Activated B cell treated with CpG ODN at 0.5 μM for 24 hours (primary cell): ENCODE measurements around the gene USF3. TPM values are rescaled to one million over a fixed set of nuclear protein-coding genes. Genes with fewer than 3 reads are reported as not detected.
A peak's percentile ranks its signal among the peaks of the same experiment; 100 is the strongest.

Experiments used
- ATAC-seq: fragments of 200-7000 bp; cut with Tn5 transposase; one replicate; pipeline ENCODE4 v1.10.0; 2021; ENCODE audit warnings: low read depth, mild to moderate bottlenecking, moderate library complexity
- CTCF ChIA-PET: fragments of 350-600 bp; sonication (Branson Sonifier 250); formaldehyde crosslinking; loops from one replicate; lab custom pipeline; 2021; ENCODE audit warnings: antibody characterized with exemption; lab: Charles Lee
- POLR2A ChIA-PET: fragments of 350-600 bp; sonication (Branson Sonifier 250); formaldehyde crosslinking; loops from one replicate; lab custom pipeline; 2021; ENCODE audit warnings: antibody characterized with exemption; lab: Charles Lee
- DNase-seq: peaks from one replicate; pipeline ENCODE4 v3.0.0; 2022
- H3K27ac Mint-ChIP-seq: one replicate; pipeline ENCODE4 v1.8.0; 2020; ENCODE audit warnings: mixed read lengths
- H3K27me3 Mint-ChIP-seq: one replicate; pipeline ENCODE4 v1.8.0; 2021; ENCODE audit warnings: mixed read lengths
- H3K36me3 Mint-ChIP-seq: one replicate; pipeline ENCODE4 v1.8.0; 2021; ENCODE audit warnings: low read depth, mixed read lengths
- H3K4me1 Mint-ChIP-seq: one replicate; pipeline ENCODE4 v1.8.0; 2021; ENCODE audit warnings: mixed read lengths
- H3K4me3 Mint-ChIP-seq: one replicate; pipeline ENCODE4 v1.8.0; 2020; ENCODE audit warnings: mild to moderate bottlenecking, mixed read lengths
- H3K9me3 Mint-ChIP-seq: one replicate; pipeline ENCODE4 v1.8.0; 2020; ENCODE audit warnings: mixed read lengths
- CTCF ChIP-seq: fragments of 200-600 bp; IDR thresholded peaks from one replicate; pipeline ENCODE4 v1.8.0; 2022; ENCODE audit warnings: antibody characterized with exemption, mild to moderate bottlenecking
- intact Hi-C: fragments of 100-400 bp; cut with micrococcal nuclease; formaldehyde crosslinking; loops from one replicate; pipeline ENCODE4 v1.15.1; 2024
- total RNA-seq: library from RNA; stranded (reverse); gene quantifications from 2 replicates; pipeline ENCODE4 v1.2.3, GENCODE V29; 2022

USF3 gene
- total RNA-seq, 1 donor from 2014 or later, result 25.3 TPM

- CTCF ChIA-PET, result no interaction called here
These were observed 72.6 kb downstream of the USF3 start for GRCh38 chr3:113623811-113624210.

GRCh38 chr3:113623324-113623723 lies 73.1 kb downstream of the USF3 start:
- intact Hi-C loops, result no loop called here
- no peak overlapping the region for H3K27ac Mint-ChIP-seq
- no peaks in the 10 kb centered on the region for H3K9me3 Mint-ChIP-seq
- no peaks in the 10 kb centered on the region for H3K27me3 Mint-ChIP-seq
- DNase-seq (no peak), ATAC-seq (no peak)
- H3K4me1 Mint-ChIP-seq, result peaks cover 47% of the 10 kb centered on the region
- H3K4me3 Mint-ChIP-seq, result no peak overlapping the region
- ChIA-PET CTCF (no interaction called here), POLR2A (no interaction called here)
- H3K36me3 Mint-ChIP-seq, result peaks cover 58% of the 10 kb centered on the region
- TF ChIP-seq CTCF, result no peak

More at GRCh38 chr3:113623811-113624210, 72.6 kb downstream of the USF3 start:
- intact Hi-C loops, result no loop called here
- Mint-ChIP-seq H3K9me3 (no peaks in the 10 kb centered on the region), H3K4me3 (no peak overlapping the region), H3K27ac (no peak overlapping the region), H3K4me1 (peaks cover 51% of the 10 kb centered on the region), H3K27me3 (no peaks in the 10 kb centered on the region), H3K36me3 (peaks cover 61% of the 10 kb centered on the region)
- ATAC-seq, result no peak
- POLR2A ChIA-PET, result no interaction called here
- DNase-seq, result no peak
- no peak for TF ChIP-seq CTCF

- CTCF ChIA-PET, result no interaction called here
- H3K4me3 Mint-ChIP-seq, result no peak overlapping the region
- intact Hi-C loops, result no loop called here
These were observed 76.4 kb downstream of the USF3 start for GRCh38 chr3:113620091-113620490.

GRCh38 chr3:113617726-113618125 lies 78.7 kb downstream of the USF3 start:
- ChIA-PET POLR2A (interaction anchor here (0.6 kb wide), 1 partner anchor 548 kb away, joined by 7 read pairs; no protein-coding TSS in a partner anchor), CTCF (no interaction called here)
- no peak for DNase-seq
- no peak for ATAC-seq
- no peak for TF ChIP-seq CTCF
- no peaks in the 10 kb centered on the region for H3K27me3 Mint-ChIP-seq
- peaks cover 69% of the 10 kb centered on the region for H3K36me3 Mint-ChIP-seq
- no peak overlapping the region for H3K27ac Mint-ChIP-seq
- H3K4me3 Mint-ChIP-seq, result no peak overlapping the region
- intact Hi-C loops, result no loop called here
- no peaks in the 10 kb centered on the region for H3K9me3 Mint-ChIP-seq
- peaks cover 15% of the 10 kb centered on the region for H3K4me1 Mint-ChIP-seq

More at GRCh38 chr3:113620091-113620490, 76.4 kb downstream of the USF3 start:
- peak overlapping the region; percentile 11 for H3K27ac Mint-ChIP-seq
- peaks cover 63% of the 10 kb centered on the region for H3K36me3 Mint-ChIP-seq
- H3K27me3 Mint-ChIP-seq, result no peaks in the 10 kb centered on the region
- no peaks in the 10 kb centered on the region for H3K9me3 Mint-ChIP-seq
- DNase-seq, result no peak
- peaks cover 17% of the 10 kb centered on the region for H3K4me1 Mint-ChIP-seq
- ATAC-seq, result no peak
- POLR2A ChIA-PET, result no interaction called here
- no peak for TF ChIP-seq CTCF

- no peak for TF ChIP-seq CTCF
- Mint-ChIP-seq H3K27ac (no peak overlapping the region), H3K4me1 (peaks cover 15% of the 10 kb centered on the region), H3K4me3 (no peak overlapping the region), H3K36me3 (peaks cover 77% of the 10 kb centered on the region), H3K27me3 (no peaks in the 10 kb centered on the region), H3K9me3 (no peaks in the 10 kb centered on the region)
- intact Hi-C loops, result no loop called here
- ChIA-PET CTCF (no interaction called here), POLR2A (no interaction called here)
- ATAC-seq (no peak), DNase-seq (no peak)
These were observed 80.5 kb downstream of the USF3 start for GRCh38 chr3:113615976-113616375.
